GM21367 (cell line): ENCODE results near the gene EGFLAM.
A peak's percentile ranks its signal among the peaks of the same experiment; 100 is the strongest.

ENCODE experiments used
- ATAC-seq: cut with Tn5 transposase; IDR thresholded peaks from one replicate; pipeline ENCODE4 v1.9.1; 2021; ENCODE audit not compliant: unreplicated experiment

Gene EGFLAM

DNA sequence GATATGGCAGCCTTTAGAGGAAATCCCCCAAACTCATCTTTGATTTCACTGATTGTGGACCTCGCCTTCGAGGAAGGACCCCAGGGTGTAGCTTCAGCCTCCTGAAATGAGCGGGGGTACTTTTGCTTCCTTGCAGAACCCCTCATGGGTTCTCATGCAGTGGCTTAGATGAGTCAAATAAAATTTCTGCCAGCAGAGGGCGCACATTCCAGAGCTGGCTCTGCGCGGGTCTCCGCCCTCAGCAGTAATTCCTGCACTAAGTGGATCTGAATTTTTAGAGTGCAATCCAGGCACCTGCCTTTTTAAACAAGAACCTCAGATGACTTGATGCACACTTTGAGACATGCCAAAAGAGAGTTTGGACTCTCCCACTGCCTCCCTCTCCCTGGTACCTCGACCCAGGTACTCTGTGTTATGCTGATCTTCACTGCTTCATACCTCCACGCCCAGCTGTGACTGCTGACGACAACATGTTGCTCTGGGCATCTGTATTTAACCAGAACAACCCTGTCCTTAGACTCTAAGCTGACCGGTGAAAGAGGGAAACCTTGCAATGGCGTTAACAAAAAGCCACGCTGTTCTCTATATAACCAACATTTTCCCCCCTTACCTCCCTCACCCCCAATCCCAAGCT, 7.3 kb downstream of the EGFLAM start:
- peak; percentile 85 for ATAC-seq

DNA sequence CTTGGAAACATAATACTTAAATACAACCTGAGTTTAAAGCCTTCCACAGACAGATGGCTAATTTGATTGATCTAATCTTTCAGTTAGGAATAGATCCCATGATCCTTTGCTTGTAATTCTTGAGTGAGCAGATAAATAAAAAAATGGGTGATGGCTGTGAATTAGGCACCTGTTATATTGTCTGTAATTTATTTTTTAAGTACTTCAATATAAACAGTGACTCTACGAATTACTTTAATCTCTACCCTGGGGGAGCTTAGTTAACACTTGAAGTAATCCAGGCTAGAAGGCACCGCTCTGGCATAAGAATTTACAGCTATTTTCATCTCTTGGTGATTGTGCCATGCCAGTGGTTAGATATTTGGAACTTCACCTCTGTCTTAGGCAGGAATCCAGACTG, 9.0 kb downstream of the EGFLAM start:
- no peak for ATAC-seq

DNA sequence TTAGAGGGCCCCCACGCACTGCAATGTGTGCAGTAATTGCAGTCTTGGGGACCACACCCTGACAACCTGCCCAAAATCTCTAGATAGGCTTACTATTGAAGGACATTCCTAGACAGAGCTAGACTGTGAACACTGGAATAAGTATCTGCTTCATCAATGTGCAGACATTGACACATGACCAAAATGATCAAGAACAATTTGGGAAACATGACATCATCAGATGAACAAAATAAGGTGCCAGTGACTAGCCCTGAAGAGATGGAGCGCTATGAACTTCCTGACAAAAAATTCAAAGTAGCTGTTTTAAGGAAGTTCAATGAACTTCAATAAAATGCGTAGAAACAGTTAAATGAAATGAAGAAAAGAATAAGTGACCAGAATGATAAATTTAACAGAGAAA, 15.3 kb downstream of the EGFLAM start:
- ATAC-seq, result no peak

DNA sequence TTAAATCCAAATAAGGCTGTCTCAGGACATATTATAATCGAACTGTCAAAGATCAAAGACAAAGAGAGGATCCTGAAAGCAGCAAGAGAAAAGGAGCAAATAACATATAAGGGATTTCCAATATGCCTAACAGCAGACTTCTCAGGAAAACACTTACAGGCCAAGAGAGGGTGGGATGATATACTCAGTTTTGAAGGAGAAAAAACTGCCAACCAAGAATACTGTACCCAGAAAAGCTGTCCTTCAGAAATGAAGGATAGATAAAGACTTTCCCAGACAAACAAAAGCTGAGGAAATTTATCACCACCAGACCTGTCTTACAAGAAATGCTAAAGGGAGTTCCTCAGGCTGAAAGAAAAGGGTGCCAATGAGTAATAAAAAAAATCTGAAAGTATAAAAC, 16.0 kb downstream of the EGFLAM start:
- no peak for ATAC-seq

DNA sequence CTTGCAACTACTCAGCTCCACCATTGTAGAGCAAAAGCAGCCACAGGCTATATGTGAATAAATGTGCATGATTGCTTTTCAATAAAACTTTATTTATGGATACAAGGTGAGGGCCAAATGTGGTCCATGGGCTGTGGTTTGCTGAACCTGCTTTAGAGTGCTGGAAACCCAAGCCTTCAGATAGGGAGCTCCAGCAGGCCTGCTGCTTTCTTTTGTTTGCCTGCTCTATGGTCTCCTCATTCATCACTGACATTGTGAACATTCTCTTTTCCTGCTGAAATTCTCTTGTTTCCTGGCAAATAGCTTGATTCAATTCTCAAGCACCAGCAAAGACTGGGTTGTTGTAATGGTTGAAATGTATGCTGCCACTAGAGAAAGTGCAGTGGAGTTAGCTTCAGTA, 26.0 kb downstream of the EGFLAM start:
- ATAC-seq, result no peak

DNA sequence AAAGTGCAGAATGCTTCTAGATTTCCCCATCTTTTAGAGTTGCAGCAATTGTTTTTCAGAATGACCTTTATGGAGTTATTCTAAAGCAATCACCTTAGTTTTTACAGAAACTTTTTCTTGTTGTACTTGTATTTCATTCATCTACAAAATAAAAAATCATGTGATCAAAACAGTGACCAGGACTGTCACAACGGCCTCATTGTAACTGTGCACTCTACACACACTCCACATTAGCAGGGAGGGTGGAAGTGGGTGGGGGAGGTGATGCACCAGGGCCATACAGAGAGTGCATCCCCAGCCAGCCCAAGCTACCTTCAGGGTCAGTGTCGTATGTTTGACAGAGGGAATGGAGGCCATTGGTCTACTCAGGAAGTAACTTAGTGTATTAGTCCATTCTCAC, 26.9 kb downstream of the EGFLAM start:
- no peak for ATAC-seq

DNA sequence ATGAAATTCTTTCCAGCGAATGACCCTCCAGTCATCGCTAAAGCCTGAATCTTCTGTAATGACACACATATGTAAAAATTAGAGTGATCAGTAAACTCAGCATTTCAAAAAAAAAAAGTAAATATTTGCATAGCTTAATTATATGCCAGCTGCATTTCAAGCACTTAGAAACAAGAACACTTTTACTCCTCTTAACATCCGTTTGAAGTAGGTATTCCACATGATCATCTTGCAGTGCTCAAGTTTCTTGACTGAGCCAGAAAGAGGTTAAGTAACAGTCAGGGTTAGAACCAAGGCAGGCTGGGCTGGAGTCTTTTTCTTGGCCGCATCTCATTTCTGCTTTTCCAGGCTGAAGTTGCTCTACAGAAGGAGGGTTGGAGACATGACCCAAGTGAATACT, 27.6 kb downstream of the EGFLAM start:
- ATAC-seq, result no peak

DNA sequence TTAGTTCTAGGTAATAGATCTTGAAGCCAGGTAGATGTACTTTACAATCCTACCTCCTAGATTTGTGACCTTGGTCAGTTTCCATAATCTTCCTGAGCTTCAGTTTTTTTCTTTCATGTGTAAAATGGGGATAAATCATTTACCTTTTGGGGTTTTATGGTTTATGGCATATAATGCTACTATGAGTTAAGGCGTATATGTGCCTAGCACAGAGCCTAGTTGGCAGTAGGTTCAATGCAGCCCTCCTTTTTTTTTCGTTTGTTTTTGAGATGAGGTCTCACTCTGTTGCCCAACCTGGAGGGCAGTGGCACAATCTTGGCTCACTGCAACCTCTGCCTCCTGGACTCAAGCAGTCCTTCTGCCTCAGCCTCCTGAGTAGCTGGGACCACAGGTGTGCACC, 28.8 kb downstream of the EGFLAM start:
- ATAC-seq, result no peak

DNA sequence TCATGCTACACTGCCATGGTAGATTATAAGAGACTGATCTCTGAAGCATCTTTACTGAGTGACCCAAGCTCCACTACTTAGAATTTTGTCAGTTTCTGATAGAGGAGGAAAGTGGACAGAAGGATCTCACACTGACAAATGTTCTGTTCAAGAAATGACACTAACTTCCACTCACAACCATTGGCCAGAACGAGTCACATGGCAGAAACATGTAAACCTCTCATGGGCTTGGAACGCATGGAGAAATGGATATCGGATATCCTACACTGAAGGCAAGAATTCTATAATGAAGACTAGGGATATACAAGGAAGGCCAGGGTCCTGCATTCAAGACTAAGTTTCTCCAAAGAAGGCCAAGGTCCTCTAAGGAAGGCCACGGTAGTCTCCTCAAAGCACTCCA, 31.1 kb downstream of the EGFLAM start:
- ATAC-seq, result no peak

DNA sequence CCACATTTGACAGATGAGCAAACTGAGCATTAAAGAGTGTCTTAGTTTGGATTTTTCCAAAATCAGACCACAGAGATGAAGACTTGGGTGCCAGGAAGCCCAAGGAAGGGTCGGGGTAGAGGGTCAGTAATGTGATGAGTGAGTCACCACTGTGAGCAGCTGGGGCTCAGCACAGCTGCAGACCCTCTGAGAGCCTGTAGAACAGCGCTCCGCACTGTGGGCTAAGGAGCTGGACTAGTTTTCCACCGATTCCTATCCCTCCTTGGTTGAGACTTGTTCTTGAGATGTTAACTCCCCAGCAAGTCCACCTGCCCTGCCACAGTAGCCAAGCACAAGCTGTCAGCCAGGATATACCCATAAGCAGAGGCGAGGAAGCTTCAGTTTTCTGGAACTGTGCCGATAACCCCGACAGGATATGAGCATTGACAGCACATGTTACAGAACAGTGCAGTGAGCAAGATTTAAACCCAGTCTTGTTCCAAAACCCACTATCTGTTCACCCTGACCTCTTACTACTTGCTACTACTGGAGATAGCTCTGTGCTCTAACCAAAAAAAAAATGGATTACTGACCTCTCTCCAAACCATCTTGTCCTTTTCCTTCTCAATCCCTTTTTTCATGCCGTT, 31.8 kb downstream of the EGFLAM start:
- ATAC-seq, result no peak

DNA sequence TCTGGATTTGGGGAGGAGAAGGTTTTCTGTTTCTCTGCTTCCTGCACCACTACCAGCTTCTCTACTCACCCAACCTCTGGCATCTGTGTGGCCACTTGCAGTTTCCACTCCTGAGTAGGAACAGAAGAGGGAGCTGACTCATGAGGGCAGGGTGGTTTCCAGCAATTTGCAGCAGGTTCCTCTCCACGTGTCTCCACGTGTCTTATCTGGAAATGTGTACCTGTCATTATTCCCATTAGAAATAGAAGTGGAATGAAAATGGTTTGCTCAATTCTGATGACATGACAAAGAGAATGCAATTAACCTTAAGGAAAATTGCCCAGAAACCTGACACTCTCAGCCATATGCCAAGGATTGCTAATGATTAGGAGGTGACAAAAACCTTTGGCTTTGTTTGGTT, 33.0 kb downstream of the EGFLAM start:
- no peak for ATAC-seq

DNA sequence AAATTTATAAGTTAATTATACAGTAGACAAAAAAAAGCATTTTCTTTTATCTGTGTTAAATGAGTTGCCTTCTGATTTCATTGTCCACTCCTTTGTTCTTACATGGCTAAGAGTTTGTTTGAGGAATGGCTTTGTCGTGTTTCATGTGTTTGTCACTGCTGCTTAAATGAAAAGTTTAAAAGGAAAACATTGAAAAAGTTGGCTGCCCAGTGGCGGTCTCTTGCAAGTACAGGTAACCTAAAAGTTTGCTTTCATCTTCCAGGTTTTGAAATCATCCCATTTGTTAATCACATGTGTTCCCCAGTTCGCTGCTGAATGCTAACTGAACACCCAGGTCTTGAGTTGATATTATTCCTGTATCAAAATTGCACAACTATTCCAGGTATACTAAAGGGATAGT, 33.9 kb downstream of the EGFLAM start:
- ATAC-seq, result no peak

DNA sequence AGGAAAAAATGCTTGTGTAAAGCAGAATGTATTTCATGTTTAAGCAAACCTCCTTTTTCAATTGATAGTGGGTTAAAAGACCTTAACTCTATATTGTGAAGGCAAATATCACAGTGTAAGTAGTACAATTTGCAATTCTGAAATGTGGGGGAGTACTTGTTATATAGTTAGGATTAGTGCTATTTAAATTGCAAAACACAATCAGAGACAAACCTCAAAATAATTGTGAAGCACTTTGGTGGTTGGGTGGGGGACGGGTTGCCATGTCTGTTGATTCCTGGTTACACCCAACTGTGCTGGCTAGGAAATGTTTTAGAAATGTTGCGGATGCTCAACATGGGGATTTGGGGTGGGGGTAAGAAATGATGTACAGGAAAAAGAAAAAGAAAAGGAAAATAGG, 37.4 kb downstream of the EGFLAM start:
- ATAC-seq, result no peak

DNA sequence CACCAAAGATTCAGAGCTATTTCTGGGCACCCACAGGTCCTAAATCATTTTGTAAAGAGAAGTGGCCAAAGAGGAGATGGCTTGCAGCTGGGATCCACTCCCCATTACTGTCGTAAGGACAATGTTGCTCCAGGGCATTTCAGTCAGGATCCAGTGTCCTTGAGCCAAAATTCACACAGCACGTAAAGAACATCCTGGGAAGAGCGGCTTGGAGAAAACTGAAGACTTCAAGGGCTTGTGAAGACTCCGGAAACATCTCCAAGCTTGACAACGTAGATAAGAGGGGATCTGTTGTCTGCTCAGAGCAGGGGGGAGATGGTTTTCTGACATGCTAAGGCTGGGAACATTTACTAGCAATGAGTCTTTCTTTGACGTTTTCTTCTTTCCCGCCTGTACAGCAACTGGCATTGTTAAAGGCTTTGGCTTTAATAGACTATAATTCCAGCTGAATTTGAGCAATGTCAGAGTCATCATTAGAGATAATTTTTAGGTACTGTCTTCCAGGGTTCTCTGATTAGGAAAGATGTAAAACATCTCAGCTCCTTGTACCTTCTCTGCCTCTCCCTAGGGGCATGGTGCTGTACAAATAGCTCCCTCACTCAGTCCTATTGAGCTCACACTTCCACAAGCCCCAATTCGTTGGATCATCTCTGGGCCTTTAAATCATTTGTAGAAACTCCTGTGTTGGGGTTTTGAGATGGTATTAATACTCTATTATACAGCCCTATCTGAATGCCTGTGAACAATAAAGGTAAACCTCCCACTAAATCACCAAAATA, 39.7 kb downstream of the EGFLAM start:
- ATAC-seq, result no peak

DNA sequence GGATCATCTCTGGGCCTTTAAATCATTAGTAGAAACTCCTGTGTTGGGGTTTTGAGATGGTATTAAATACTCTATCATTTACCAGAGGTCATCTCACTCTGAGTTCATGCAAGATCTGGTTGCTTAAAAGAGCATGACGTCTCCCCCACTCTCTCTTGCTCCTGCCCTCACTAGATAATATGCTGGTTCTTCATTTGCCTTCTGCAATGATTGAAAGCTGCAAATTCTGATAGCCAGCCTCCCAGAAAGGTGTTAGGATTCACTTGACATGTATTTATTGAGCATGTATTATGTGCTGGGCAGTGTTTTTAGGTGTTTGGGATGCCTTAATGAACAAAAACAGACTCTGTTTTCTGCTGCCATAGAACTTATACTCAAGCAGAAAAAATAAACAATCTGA, 41.2 kb downstream of the EGFLAM start:
- no peak for ATAC-seq

DNA sequence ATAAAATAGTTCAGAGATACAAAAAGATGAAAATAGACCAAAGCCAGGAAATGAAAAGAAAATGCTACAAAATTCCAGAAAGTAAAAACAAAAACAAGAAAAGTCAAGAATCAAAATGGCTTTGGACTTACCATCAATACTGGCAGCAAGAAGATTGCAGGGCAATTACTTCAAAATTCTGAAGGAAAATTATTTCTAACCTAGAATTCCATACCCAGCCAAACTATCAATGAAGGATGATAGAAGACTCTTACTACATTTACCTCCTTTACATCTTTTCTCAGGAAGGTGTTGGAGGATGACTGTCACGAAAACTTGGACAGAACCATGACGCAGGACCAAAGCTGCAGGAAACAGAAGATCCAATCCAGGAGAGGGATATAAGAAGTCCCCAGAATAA, 46.8 kb downstream of the EGFLAM start:
- ATAC-seq, result no peak

DNA sequence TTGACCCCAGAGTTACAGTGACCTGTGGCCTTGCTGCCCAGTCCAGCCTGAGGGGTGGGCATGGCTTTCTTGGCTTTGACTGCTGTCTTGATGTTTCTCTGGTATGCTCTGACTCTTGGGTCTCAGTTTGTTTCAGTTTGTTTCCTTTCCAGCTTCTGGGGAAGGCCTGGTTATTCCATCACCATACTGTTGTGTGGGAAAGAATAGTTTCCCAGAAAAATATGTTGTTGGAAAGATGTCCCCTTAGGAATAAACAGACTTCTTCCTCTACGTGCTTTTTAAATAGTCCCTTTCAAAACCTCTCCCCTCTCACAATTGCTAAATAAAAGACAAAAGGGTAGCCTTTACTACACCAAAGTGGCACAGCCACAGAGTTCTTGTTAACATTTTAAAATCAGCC, 49.5 kb downstream of the EGFLAM start:
- ATAC-seq, result no peak

DNA sequence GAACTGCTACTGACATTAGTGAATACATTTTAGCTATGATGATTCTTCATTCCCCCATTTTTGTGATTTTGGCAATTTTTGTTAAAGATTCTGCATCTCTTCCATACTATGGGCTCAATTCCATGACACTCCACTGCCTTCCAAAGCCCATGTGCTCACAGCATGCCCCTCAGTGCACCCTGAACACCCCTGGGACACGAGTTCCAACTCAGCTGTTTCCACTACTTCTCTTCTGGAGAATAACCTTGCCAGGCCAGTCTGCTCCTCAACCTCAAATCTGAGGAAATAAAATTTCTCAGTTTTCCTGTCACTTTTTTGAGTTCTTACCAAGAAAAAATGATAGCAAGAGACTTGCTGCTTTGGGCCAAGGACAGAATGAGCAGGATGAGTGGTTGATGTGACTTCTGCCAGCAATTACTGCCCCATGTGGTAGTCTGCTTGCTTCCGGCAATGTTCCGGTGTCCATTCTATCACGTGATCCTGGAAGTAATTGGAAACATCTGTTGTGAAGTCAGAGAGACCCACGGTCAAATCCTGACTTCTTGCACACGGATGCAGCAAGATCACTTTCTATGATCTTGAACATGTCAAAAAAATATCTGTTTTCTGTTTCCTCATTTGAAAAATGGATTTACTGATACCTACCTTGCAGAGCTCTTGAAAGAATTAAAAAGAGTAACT, 58.3 kb downstream of the EGFLAM start:
- ATAC-seq, result no peak

DNA sequence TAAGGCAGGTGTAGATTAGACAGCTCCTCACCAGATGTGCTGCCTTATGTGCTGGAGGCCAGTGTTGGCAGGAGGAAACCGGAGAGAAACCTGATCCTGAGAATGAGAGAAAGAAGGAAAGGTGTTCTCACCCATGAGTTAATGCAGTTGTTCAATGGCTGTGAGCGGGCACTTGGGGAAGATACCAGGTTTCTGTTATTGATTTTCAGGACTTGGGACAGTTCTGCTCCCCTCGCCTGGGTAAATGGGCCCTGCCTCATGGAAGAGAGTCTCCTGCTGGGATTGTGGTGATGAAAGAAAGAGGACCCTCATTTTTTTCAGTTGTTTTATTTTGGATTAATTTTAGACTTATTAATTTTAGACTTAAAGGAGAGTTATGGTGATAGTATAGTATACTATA, 59.5 kb downstream of the EGFLAM start:
- ATAC-seq, result no peak

DNA sequence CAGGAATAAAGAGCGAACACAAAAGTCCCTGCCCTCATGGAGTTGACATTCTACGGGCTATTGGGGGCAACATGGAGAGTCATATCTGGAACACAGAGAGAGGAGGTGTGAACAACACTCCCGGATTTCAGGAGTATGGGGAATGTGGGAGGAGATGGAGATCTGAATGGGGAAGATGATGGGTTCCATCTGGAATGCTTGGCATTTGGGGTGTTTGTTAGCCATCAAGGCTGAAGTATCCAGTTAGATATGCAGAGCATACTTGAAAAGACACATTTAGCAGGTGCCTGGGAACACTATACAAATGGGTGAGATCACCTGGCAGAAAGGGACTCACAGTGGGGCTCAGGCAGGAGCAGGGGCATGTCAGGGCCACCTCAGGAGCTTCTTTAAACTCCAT, 61.1 kb downstream of the EGFLAM start:
- no peak for ATAC-seq

DNA sequence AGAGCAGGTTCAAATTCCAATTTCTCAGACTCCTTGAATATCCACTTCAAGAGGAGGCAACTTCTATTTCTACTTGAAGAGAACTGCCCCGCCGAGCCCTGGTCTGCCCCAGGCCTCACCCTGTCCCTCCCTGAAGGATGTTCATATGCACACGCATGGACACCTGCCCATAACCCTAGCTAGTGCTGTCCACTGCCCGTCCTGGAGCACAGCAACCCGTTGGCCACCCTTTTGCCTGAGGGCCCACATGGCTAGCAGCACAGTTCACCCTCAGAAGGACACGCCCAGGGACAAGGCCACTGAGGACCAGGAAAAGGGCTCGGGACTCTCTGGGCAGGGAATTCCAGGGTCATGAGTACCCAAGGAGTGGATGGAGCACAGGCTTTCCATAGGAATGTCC, 63.6 kb downstream of the EGFLAM start:
- ATAC-seq, result no peak
